A549 treated with ZK216348 at 1 μM for 4 hours (cell line): ENCODE data around the gene KIT. TPM values are rescaled to one million over a fixed set of nuclear protein-coding genes. Genes with fewer than 3 reads are reported as not detected.

Source experiments
- total RNA-seq: library from RNA; stranded (reverse); fragments of 200-300 nt; extraction: Qiagen RNA extraction; gene quantifications from 5 replicates; pipeline ENCODE4 v1.2.3, GENCODE V29; 2022; ENCODE audit warnings: low read depth

KIT gene
- not detected in 5 replicates for total RNA-seq

GRCh38 chr4:54657551-54658251 lies at the start of gene KIT:
KIT (plus strand) TSS chr4:54657957; CDS start chr4:54658015, 58 bp downstream.

